Thymus (tissue), 11 donors: ENCODE results near the gene VPS37C. TPM values are rescaled to one million over a fixed set of nuclear protein-coding genes. Genes with fewer than 3 reads are reported as not detected.

Experiments
- DNase-seq, 9 donors: peaks; one replicate each; pipeline ENCODE4 v3.0.0-alpha.2; 2013; ENCODE audit warnings: low spot score in 9 of 9, low read depth in 6 of 9, missing footprints in 1 of 9
- H3K27ac ChIP-seq, 2 donors: one replicate each; pipeline ENCODE4 v1.5.1; 2013; ENCODE audit warnings: control low read depth in 1 of 2, low read depth in 1 of 2, low read length in 1 of 2, mild to moderate bottlenecking in 1 of 2, moderate library complexity in 1 of 2
- H3K27me3 ChIP-seq, 2 donors: one replicate each; pipeline ENCODE4 v1.5.1; 2013; ENCODE audit warnings: low read length in 1 of 2; ENCODE audit not compliant: control insufficient read depth in 2 of 2, insufficient read depth in 1 of 2
- H3K36me3 ChIP-seq, 2 donors: one replicate each; pipeline ENCODE4 v1.5.1; 2013; ENCODE audit warnings: low read length in 1 of 2, mild to moderate bottlenecking in 1 of 2, moderate library complexity in 1 of 2; ENCODE audit not compliant: control insufficient read depth in 2 of 2, insufficient read depth in 2 of 2
- H3K4me1 ChIP-seq, 2 donors: one replicate each; pipeline ENCODE4 v1.5.1; 2013; ENCODE audit warnings: low read length in 2 of 2; ENCODE audit not compliant: control insufficient read depth in 2 of 2, insufficient read depth in 2 of 2
- H3K4me3 ChIP-seq, 2 donors: one replicate each; pipeline ENCODE4 v1.5.1; 2013; ENCODE audit warnings: low read length in 2 of 2, control low read depth in 1 of 2, mild to moderate bottlenecking in 1 of 2
- H3K9me3 ChIP-seq, 2 donors: one replicate each; pipeline ENCODE4 v1.5.1; 2013; ENCODE audit warnings: low read length in 1 of 2, mild to moderate bottlenecking in 1 of 2; ENCODE audit not compliant: control insufficient read depth in 2 of 2, insufficient read depth in 1 of 2
- WGBS: extraction: QIAGEN DNeasy Blood & Tissue Kit; methylation state at CpG from one replicate; pipeline ENCODE4 v1.1.7; 2013; 5-methylcytosine and 5-hydroxymethylcytosine counted together
- polyA plus RNA-seq: library from polyadenylated mRNA; stranded (reverse); fragments of 200-250 nt; gene quantifications from one replicate; pipeline ENCODE4 v1.2.3, GENCODE V29; 2013
- total RNA-seq: library from RNA; stranded (reverse); fragments of 120-200 nt; gene quantifications from one replicate; pipeline ENCODE4 v1.2.4, GENCODE V29; 2013
- donor health status: healthy.

VPS37C gene
- total and polyA plus RNA-seq, 2 donors = 3.5 to 9.4 TPM

- H3K4me3 ChIP-seq = no peak overlapping the region
- peak overlapping the region; percentile 68 to 70 for H3K27ac ChIP-seq
- peaks cover 79 to 90% of the 10 kb centered on the region in 2 donors for H3K36me3 ChIP-seq
- H3K4me1 ChIP-seq = peaks cover 22 to 39% of the 10 kb centered on the region in 2 donors
- H3K9me3 ChIP-seq = no peaks in the 10 kb centered on the region
- no peaks in the 10 kb centered on the region for H3K27me3 ChIP-seq
- DNase-seq = peak in 8 of 9 donors; percentile 68 to 96 (median 84)
- 54% methylated on average over 5 of the region's 5 CpGs for WGBS
Measured at GRCh38 chr11:61120706-61121191, 40.5 kb downstream of the VPS37C start.

DNA sequence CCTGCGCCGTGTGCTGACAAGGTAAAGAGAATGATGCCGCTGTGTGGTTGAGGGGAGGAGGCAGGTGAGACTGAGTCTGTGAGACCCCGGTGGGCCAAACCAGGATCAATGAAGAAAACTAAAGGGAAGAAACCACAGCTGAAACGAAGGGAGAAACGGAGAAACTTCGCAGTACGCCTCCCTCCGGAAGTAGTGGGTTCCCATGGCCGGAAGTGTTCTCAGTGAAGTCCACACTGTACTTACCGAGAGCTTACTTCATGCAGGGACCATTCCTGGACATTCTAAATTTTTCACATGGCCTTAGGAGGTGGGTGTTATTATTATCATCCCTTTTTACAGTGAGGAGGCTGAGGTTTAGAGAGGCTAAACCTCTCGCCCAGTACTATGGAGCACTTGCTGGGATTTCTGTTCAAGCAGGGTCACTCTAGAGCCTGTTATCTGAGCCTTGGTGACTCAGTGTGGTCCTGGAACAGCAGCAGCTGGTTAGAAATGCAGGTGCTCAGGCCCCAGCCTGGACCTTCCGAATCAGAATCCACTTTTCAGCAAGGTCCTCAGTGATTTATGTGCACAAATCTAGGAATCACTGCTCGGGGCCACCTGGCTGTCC is 41.0 kb downstream of the VPS37C start:
- Histone ChIP-seq H3K27me3 (no peaks in the 10 kb centered on the region), H3K9me3 (no peaks in the 10 kb centered on the region), H3K36me3 (peaks cover 79 to 90% of the 10 kb centered on the region in 2 donors), H3K27ac (peak overlapping the region; percentile 68 to 70), H3K4me3 (no peak overlapping the region), H3K4me1 (peaks cover 22 to 41% of the 10 kb centered on the region in 2 donors)
- WGBS = 77% methylated on average over 14 of the region's 14 CpGs
- peak in 1 of 9 donors; percentile 40 for DNase-seq

GRCh38 chr11:61119571-61119970 is 41.7 kb downstream of the VPS37C start:
- peaks cover 25 to 46% of the 10 kb centered on the region in 2 donors for H3K4me1 ChIP-seq
- 97% methylated on average over 3 of the region's 3 CpGs for WGBS
- peaks cover 78 to 89% of the 10 kb centered on the region in 2 donors for H3K36me3 ChIP-seq
- no peaks in the 10 kb centered on the region for H3K9me3 ChIP-seq
- DNase-seq = no peak
- H3K27ac ChIP-seq = peak overlapping the region; percentile 44 to 62
- no peaks in the 10 kb centered on the region for H3K27me3 ChIP-seq
- H3K4me3 ChIP-seq = no peak overlapping the region

DNA sequence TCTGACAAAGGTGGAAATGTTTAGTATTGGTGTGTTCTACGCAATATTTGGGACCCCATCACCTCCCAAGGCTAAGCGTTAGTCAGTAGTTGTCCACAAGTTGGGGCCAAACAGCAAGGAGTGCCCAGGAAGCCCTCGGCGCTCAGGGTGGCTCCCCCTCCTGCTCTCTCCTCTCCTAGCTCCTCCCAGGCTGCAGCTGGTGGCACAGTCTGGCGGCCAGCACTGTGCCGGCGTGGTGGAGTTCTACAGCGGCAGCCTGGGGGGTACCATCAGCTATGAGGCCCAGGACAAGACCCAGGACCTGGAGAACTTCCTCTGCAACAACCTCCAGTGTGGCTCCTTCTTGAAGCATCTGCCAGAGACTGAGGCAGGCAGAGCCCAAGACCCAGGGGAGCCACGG is 42.2 kb downstream of the VPS37C start:
- Histone ChIP-seq H3K4me3 (no peak overlapping the region), H3K27me3 (no peaks in the 10 kb centered on the region), H3K9me3 (no peaks in the 10 kb centered on the region), H3K36me3 (peaks cover 73 to 84% of the 10 kb centered on the region in 2 donors), H3K27ac (peak overlapping the region in 1 of 2 donors; percentile 44), H3K4me1 (peaks cover 25 to 50% of the 10 kb centered on the region in 2 donors)
- DNase-seq = no peak
- 89% methylated on average over 9 of the region's 9 CpGs for WGBS

- peaks cover 25 to 51% of the 10 kb centered on the region in 2 donors for H3K4me1 ChIP-seq
- no peaks in the 10 kb centered on the region for H3K27me3 ChIP-seq
- no peaks in the 10 kb centered on the region for H3K9me3 ChIP-seq
- no peak overlapping the region for H3K4me3 ChIP-seq
- no peak for DNase-seq
- 97% methylated on average over 9 of the region's 9 CpGs for WGBS
- peaks cover 66 to 82% of the 10 kb centered on the region in 2 donors for H3K36me3 ChIP-seq
- no peak overlapping the region for H3K27ac ChIP-seq
Measured at GRCh38 chr11:61118406-61118805, 42.8 kb downstream of the VPS37C start.

DNA sequence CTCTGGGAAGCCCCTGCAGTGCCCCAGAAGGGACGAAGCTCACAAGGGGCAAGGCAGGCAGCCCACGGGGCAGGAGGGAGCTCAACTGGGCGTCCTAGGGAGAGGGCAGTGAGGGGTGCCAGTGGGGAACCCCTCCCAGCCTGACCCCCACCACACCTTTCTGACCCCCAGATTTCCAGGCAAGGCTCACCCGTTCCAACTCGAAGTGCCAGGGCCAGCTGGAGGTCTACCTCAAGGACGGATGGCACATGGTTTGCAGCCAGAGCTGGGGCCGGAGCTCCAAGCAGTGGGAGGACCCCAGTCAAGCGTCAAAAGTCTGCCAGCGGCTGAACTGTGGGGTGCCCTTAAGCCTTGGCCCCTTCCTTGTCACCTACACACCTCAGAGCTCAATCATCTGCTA is 43.2 kb downstream of the VPS37C start:
- DNase-seq = no peak
- no peak overlapping the region for H3K4me3 ChIP-seq
- whole genome bisulfite sequencing = 95% methylated on average over 9 of the region's 9 CpGs
- no peak overlapping the region for H3K27ac ChIP-seq
- no peaks in the 10 kb centered on the region for H3K9me3 ChIP-seq
- H3K36me3 ChIP-seq = peaks cover 65 to 82% of the 10 kb centered on the region in 2 donors
- no peaks in the 10 kb centered on the region for H3K27me3 ChIP-seq
- peaks cover 25 to 55% of the 10 kb centered on the region in 2 donors for H3K4me1 ChIP-seq

GRCh38 chr11:61117168-61117520 is 44.1 kb downstream of the VPS37C start:
- H3K36me3 ChIP-seq = peaks cover 58 to 78% of the 10 kb centered on the region in 2 donors
- no peak for DNase-seq
- H3K4me3 ChIP-seq = no peak overlapping the region
- no peak overlapping the region for H3K27ac ChIP-seq
- H3K9me3 ChIP-seq = no peaks in the 10 kb centered on the region
- H3K27me3 ChIP-seq = no peaks in the 10 kb centered on the region
- 96% methylated on average over 2 of the region's 2 CpGs for WGBS
- peaks cover 25 to 64% of the 10 kb centered on the region in 2 donors for H3K4me1 ChIP-seq

GRCh38 chr11:61116426-61117167 is 44.6 kb downstream of the VPS37C start:
- H3K4me3 ChIP-seq = no peak overlapping the region
- DNase-seq = no peak
- WGBS = 96% methylated on average over 7 of the region's 7 CpGs
- H3K9me3 ChIP-seq = no peaks in the 10 kb centered on the region
- H3K27me3 ChIP-seq = no peaks in the 10 kb centered on the region
- peaks cover 30 to 66% of the 10 kb centered on the region in 2 donors for H3K4me1 ChIP-seq
- no peak overlapping the region for H3K27ac ChIP-seq
- peaks cover 54 to 73% of the 10 kb centered on the region in 2 donors for H3K36me3 ChIP-seq

DNA sequence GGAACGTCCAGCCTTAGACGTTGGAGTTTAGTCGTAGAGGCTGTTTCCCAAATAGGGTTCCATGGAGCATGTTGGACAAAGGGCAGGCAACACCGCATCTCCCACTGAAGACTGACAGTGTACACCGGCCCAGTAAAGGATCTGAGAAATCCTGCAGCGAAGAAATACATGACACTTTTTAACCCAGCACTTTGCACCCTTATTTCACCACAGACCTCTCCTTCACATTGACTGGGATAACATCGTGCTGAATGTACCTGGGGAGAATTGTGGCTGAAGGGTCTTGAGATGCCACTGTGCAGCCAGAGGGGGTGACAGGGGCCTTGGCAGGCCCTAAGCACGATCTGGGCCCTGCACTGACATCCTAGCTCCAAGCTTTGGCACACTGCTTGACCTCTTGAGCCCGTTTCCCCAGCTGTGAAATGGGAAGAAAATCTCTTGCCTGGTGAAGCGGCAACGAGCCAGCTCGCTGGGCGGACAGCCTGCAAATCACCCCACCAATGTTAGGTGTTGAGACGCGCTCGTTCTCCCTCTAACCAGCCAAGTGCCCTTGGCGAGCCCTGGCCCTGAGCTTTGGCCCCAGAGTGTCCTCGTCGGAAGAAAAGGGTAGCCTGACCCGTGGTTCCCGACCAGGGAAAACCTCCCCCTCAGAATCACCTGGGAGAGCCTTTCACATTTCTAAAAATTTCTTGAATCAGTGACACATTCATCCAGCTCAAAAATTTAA is 45.6 kb downstream of the VPS37C start:
- no peaks in the 10 kb centered on the region for H3K27me3 ChIP-seq
- peaks cover 29 to 64% of the 10 kb centered on the region in 2 donors for H3K4me1 ChIP-seq
- DNase-seq = no peak
- no peak overlapping the region for H3K27ac ChIP-seq
- no peak overlapping the region for H3K4me3 ChIP-seq
- WGBS = 96% methylated on average over 21 of the region's 21 CpGs
- H3K36me3 ChIP-seq = peaks cover 52 to 65% of the 10 kb centered on the region in 2 donors
- H3K9me3 ChIP-seq = no peaks in the 10 kb centered on the region
